Measurements from ENCODE around the gene PPM1D. TPM values are rescaled to one million over a fixed set of nuclear protein-coding genes. Genes with fewer than 3 reads are reported as not detected.
A peak's percentile ranks its signal among the peaks of the same experiment; 100 is the strongest.
"Not testable (repeated sequence)": the region's sequence is repeated elsewhere in the genome, so short reads cannot be mapped to it uniquely, and the experiment has no call there.

The PPM1D gene
- total RNA-seq, 4 donors from 2014 or later, result 7.0 to 13.0 (median 11.9) TPM

DNA sequence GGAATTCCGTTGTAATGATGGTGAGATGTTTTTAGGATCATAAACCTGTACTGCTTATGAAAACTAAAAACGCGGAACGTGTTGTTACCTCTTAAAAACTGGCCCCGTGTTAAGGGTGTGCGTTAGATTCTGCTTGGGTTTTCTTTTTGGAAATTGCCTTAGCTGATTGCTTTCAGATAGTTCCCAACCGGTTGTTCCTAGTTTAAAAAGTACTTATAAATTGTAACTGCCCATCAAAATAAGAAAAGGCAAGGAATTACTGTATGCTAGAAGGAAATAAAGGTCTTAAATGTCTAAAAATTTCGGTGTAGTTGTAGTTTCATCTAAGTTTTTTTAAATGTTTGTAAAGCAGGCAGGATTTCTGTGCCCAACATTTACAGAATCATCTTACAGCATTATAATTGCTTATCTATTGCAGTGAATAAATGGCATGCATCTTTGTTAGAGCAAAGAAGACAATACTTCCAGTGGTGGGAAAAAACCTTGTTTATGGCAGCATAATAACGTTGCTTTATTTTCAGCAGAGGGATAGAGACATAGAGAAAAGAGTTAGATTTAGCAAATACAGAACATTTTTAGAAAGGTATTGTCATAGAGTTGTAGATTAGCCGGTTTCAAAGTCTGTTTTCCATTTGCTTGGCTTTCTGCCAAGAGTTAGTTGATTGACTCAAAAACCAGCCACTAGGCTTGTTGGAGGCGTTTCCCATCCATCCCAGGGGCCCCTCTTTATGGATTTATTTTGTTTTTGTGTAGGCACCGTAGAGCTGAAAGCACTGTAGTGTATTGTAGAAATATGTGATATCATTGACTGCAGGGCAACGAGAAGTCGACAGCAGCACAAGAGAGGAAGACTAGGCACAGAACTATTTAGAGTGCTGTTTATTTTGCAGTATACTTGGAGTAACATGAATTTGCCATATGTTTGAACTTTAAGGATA is 1.7 kb downstream of the PPM1D start:
- TF ChIP-seq POLR2A (IDR thresholded peaks at IDR 0.05), result no peak
- TF ChIP-seq, protein P1, sequence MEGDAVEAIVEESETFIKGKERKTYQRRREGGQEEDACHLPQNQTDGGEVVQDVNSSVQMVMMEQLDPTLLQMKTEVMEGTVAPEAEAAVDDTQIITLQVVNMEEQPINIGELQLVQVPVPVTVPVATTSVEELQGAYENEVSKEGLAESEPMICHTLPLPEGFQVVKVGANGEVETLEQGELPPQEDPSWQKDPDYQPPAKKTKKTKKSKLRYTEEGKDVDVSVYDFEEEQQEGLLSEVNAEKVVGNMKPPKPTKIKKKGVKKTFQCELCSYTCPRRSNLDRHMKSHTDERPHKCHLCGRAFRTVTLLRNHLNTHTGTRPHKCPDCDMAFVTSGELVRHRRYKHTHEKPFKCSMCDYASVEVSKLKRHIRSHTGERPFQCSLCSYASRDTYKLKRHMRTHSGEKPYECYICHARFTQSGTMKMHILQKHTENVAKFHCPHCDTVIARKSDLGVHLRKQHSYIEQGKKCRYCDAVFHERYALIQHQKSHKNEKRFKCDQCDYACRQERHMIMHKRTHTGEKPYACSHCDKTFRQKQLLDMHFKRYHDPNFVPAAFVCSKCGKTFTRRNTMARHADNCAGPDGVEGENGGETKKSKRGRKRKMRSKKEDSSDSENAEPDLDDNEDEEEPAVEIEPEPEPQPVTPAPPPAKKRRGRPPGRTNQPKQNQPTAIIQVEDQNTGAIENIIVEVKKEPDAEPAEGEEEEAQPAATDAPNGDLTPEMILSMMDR (IDR thresholded peaks at IDR 0.05), result peak in 1 of 2 donors; percentile 4
- Histone ChIP-seq H3K9me3 (no peaks in the 10 kb centered on the region), H3K4me1 (peaks cover 35% of the 10 kb centered on the region), H3K27ac (peak overlapping the region; percentile 93), H3K36me3 (no peaks in the 10 kb centered on the region), H3K4me3 (peak overlapping the region; percentile 81), H3K27me3 (no peaks in the 10 kb centered on the region)
- DNase-seq (ENCODE audit: low spot score in 2 of 2), result no peak
- WGBS, result under 1% methylated on average over 14 of the region's 14 CpGs

DNA sequence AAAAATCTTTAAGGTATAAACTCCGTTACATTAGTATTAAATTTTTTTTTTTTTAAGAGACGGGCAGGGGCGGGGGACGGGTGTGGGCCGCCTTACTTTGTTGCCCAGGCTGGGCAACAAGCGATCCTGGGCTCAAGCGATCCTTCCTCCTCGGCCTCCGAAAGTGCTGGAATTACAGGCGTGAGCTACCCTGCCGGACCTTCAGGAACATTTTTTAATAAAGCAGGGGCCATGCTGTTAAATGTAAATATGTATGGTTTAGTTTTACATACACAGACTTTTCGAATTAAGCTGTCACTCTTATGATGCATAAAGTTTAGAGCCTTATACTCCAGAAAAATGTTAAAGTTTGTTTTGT is 2.4 kb downstream of the PPM1D start:
- TF ChIP-seq, protein P1 (IDR thresholded peaks at IDR 0.05), result no peak
- TF ChIP-seq EP300 (IDR thresholded peaks at IDR 0.05) (no peak), POLR2A (IDR thresholded peaks at IDR 0.05) (no peak), POLR2AphosphoS5 (IDR thresholded peaks at IDR 0.05) (no peak)
- Histone ChIP-seq H3K4me3 (peak overlapping the region; percentile 81), H3K36me3 (no peaks in the 10 kb centered on the region), H3K4me1 (peaks cover 35% of the 10 kb centered on the region), H3K27me3 (no peaks in the 10 kb centered on the region), H3K27ac (no peak overlapping the region), H3K9me3 (no peaks in the 10 kb centered on the region)
- DNase-seq (ENCODE audit: low spot score in 2 of 2), result no peak
- 8% methylated on average over 12 of the region's 12 CpGs for WGBS

DNA sequence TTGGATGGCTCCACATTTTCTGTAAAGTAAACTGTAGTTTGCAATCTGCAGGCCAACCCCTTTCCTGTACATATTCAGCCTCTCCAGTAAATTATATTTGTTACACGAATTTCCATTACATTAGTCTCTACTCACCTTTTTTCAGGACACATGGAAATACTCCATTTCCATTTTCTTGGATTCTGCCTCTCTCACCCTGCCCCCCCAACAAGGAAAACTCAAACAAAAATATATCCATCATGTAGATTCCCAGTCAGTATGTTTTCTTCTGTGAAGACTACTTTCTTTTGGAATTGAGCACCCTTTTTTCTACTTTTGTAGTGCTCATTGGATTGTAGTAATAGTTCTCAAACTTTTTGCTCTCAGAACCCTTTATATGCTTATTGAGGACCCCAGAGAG is 2.9 kb downstream of the PPM1D start:
- TF ChIP-seq, protein P1 (IDR thresholded peaks at IDR 0.05), result no peak
- TF ChIP-seq EP300 (IDR thresholded peaks at IDR 0.05) (no peak), POLR2AphosphoS5 (IDR thresholded peaks at IDR 0.05) (no peak), POLR2A (IDR thresholded peaks at IDR 0.05) (no peak)
- H3K27ac ChIP-seq, result no peak overlapping the region
- H3K27me3 ChIP-seq, result no peaks in the 10 kb centered on the region
- H3K4me3 ChIP-seq, result peak overlapping the region; percentile 81
- peaks cover 35% of the 10 kb centered on the region for H3K4me1 ChIP-seq
- no peaks in the 10 kb centered on the region for H3K9me3 ChIP-seq
- no peaks in the 10 kb centered on the region for H3K36me3 ChIP-seq
- 12% methylated on average over 1 of the region's 1 CpG for WGBS
- no peak for DNase-seq (ENCODE audit: low spot score in 2 of 2)

DNA sequence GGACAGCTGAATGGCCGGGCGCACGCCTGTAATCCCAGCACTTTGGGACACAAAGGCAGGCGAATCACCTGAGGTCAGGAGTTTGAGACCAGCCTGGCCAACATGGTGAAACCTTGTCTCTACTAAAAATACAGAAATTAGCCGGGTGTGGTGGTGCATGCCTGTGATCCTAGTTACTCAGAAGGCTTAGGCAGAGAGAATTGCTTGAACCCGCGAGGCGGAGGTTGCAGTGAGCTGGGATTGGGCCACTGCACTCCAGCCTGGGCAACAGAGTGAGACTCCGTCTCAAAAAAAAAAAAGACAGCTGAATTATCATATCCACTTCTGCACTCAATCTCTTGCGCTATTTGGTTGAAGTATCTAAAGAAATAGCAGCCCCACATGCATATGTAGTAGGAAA is 3.5 kb downstream of the PPM1D start:
- Histone ChIP-seq H3K4me3 (peak overlapping the region; percentile 81), H3K4me1 (peaks cover 35% of the 10 kb centered on the region)
- not testable (repeated sequence) for H3K27me3 ChIP-seq; H3K27ac ChIP-seq; H3K9me3 ChIP-seq; H3K36me3 ChIP-seq; DNase-seq (ENCODE audit: low spot score in 2 of 2)
- 91% methylated on average over 10 of the region's 10 CpGs for WGBS

DNA sequence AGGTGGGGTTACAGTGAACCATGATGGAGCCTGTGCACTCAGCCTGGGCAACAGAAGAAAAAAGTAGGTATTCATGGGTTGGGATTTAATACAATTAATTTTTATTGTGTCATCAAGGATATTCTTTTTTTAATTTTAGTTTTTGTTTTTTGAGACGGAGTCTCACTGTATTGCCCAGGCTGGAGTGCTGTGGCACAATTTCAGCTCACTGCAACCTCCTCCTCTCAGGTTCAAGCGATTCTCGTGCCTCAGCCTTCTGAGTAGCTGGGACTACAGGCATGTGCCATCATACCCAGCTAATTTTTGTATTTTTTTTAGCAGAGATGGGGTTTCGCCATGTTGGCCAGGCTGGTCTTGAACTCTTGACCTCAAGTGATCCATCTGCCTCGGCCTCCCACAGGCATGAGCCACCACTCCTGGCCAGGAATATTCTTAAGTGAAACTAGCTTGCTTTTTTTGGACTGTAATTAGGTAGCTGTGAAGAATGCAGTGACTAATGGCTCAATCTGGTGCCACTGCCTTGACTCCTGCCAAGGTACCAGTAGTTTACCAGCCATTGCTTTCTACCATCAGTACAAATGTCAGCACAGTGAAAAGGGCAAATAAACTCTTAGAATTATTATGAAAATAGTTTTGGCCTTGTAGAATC is 4.8 kb downstream of the PPM1D start:
- no peak overlapping the region for H3K27ac ChIP-seq
- no peak overlapping the region for H3K4me3 ChIP-seq
- DNase-seq (ENCODE audit: low spot score in 2 of 2), result no peak
- WGBS, result 74% methylated on average over 5 of the region's 5 CpGs
- H3K27me3 ChIP-seq, result no peaks in the 10 kb centered on the region
- TF ChIP-seq, protein P1 (IDR thresholded peaks at IDR 0.05), result no peak
- no peak for TF ChIP-seq POLR2AphosphoS5 (IDR thresholded peaks at IDR 0.05)
- TF ChIP-seq POLR2A (IDR thresholded peaks at IDR 0.05), result no peak
- TF ChIP-seq EP300 (IDR thresholded peaks at IDR 0.05), result no peak
- peaks cover 29% of the 10 kb centered on the region for H3K4me1 ChIP-seq
- no peaks in the 10 kb centered on the region for H3K36me3 ChIP-seq
- no peaks in the 10 kb centered on the region for H3K9me3 ChIP-seq

Data from suprapubic skin (tissue), 4 donors.